Stimulated activated CD4-positive, alpha-beta T cell treated with anti-CD3 and anti-CD28 coated beads, Interleukin-15, amount 100 ng/mL, for 1 hour (primary cell): ENCODE data around the gene SYN1.

Experiments
- DNase-seq, 2 donors: peaks; one replicate each; pipeline ENCODE4 v3.0.0-alpha.2; 2020; ENCODE audit warnings: low read depth in 1 of 2, low spot score in 1 of 2

The SYN1 gene

DNA sequence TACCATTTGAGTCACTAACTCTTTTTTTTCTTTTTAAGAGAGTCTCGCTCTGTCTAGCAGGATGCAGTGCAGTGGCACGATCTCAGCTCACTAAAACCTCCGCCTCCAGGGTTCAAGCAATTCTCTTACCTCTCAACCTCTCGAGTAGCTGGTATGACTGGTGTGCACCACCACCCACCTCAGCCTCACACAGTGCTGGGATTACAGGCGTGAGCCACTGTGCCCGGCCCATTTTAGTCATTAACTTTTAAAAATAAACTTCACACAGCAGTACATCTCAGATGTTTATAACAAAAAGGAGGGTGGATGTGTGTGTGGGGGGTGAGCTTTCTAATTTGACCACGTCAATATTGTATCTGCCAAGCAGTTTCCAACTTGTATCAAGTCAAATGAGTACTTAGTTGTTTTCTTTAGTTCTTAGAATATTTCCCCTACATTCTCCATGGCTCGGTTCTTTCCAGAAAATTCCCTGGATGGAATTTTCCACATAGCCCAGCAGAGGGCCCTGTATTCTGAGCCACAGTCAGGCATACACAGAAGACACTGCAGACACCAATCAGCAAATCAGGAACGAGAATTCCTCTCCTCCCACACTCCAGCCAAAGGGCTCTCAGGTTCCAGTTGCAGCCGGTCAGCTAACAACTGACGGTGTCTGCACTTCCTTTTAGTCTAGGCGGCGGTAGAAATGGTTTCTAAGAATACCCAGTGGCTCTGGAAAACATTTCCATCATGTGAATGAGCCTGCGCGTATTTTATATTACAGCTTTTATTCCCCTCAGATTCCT, 78.7 kb downstream of the SYN1 start:
- no peak for DNase-seq

DNA sequence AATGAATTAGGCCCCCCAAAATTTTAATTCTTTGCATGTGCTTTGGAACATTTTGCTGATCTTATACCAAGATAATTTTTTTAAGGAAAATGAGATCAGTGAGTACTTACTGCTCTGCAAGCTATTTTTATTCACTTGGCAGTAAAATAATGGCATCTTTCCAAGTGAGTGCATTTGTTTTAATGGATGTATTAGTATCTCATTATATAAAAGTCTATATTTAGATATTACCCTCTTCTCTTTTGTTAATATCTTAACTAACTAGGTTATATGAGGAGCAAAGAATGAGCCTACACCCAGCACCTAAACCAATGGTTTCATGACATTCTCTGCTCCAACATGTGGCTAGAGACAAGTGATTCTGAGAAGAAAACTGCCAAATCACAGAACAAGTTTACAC, 79.8 kb downstream of the SYN1 start:
- no peak for DNase-seq

DNA sequence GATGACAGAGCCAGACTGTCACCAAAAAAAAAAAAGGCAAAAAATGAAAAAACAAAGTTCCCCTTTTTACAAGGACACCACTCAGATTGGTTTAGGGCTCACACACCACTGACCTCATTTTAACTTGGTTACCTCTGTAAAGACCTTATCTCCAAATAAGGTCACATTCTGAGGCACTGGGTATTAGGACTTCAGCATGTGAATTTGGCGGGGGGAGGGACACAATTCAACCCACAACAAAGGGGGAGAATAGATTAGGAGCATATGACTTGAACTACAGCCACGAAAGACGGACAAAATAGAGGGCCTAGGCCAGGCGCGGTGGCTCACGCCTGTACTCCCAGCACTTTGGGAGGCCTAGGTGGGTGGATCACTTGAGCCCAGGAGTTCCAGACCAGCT, 89.6 kb downstream of the SYN1 start:
- no peak for DNase-seq

DNA sequence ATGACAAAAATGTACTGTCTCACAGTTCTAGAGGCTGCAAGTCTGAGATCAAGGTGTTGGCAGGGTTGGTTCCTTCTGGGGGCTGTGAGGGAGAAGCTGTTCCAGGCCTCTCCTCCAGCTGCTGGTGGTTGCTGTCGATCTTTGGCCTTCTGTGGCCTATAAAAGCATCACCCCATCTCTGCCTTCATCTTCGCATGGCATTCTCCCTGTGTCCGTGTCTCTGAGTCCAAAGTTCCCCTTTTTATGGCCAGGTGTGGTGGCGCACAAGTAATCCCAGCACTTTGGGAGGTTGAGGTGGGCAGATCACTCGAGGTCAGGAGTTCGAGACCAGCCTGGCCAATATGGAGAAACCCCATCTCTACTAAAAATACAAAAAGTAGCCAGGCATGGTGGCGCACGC, 90.1 kb downstream of the SYN1 start:
- no peak for DNase-seq

DNA sequence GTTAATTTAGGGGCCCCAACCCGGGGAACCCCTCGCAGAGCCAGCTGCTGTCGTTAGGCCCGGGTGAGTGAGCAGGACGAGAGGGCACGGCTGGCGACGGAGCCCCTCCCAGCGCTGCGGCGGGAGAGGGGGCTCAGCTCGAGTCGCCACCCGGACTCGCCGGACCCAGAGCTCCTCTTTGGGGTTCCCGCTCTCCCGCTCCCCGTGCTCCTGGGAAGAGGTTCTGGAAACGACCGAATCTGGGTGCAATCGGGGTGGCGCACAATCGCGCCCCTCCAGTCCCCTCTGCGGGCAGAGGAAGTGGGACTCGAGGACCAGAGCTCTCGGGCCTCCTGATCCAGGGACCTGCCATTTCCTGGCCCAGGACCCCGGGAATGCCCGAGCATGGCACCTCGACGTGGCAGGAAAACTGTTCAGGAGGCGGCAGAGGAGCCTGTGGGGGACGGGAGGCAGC, 95.9 kb downstream of the SYN1 start:
- DNase-seq: no peak

DNA sequence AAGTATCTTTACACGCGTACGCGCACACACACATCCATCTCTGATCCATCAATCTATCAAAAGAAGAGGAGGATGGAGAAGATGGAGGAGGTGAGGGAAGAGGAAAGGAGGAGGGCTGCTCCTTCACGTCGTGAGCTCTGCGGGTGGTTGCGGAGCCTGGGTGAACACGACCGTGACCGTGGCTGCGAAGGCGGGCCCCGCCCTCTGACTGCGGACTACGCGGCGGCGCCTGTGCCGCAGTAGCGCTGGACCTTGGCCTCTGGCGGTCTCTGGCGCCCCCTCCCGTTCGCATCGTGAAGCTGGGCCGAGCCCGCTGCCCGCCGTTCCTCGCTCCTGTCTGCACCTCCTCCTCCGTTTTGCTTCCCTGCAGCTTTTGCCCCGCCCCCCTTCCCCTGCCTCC, 96.4 kb downstream of the SYN1 start:
- peak; percentile 52 to 71 for DNase-seq
